H9 (cell line): ENCODE data around the gene APCDD1L. TPM values are rescaled to one million over a fixed set of nuclear protein-coding genes. Genes with fewer than 3 reads are reported as not detected.

Experiments
- DNase-seq: peaks from one replicate; pipeline ENCODE4 v3.0.0-alpha.2; 2017
- H2AFZ ChIP-seq: one replicate; pipeline ENCODE4 v1.6.1; 2013; ENCODE audit warnings: mild to moderate bottlenecking, low read length, control low read depth, moderate library complexity
- H2AK5ac ChIP-seq: 2 replicates; pipeline ENCODE4 v1.6.1; 2013; ENCODE audit warnings: low read length, control low read depth, mixed read lengths; ENCODE audit not compliant: insufficient read length
- H2BK120ac ChIP-seq: one replicate; pipeline ENCODE4 v1.6.1; 2013; ENCODE audit warnings: low read depth, mild to moderate bottlenecking, low read length, control low read depth, inconsistent platforms; ENCODE audit not compliant: poor library complexity, severe bottlenecking
- H2BK12ac ChIP-seq: 2 replicates; pipeline ENCODE4 v1.6.1; 2013; ENCODE audit warnings: low read length, control low read depth, mixed read lengths, low read depth; ENCODE audit not compliant: insufficient read length
- H2BK15ac ChIP-seq: 2 replicates; pipeline ENCODE4 v1.6.1; 2013; ENCODE audit warnings: low read depth, low read length, control low read depth
- H2BK20ac ChIP-seq: one replicate; pipeline ENCODE4 v1.6.1; 2013; ENCODE audit warnings: low read depth, mild to moderate bottlenecking, low read length, control low read depth, inconsistent platforms; ENCODE audit not compliant: poor library complexity, severe bottlenecking
- H2BK5ac ChIP-seq: 2 replicates; pipeline ENCODE4 v1.6.1; 2013; ENCODE audit warnings: low read length, control low read depth, mixed read lengths; ENCODE audit not compliant: insufficient read length
- H3K14ac ChIP-seq: 2 replicates; pipeline ENCODE4 v1.6.1; 2013; ENCODE audit warnings: low read length, control low read depth; ENCODE audit not compliant: insufficient read depth
- H3K18ac ChIP-seq: 2 replicates; pipeline ENCODE4 v1.6.1; 2013; ENCODE audit warnings: low read depth, mild to moderate bottlenecking, mixed read lengths, low read length, control low read depth; ENCODE audit not compliant: insufficient read length
- H3K23ac ChIP-seq: 2 replicates; pipeline ENCODE4 v1.6.1; 2013; ENCODE audit warnings: low read length, control low read depth, mixed read lengths, low read depth; ENCODE audit not compliant: insufficient read length
- H3K23me2 ChIP-seq: 2 replicates; pipeline ENCODE4 v1.6.1; 2013; ENCODE audit warnings: low read depth, mild to moderate bottlenecking, mixed read lengths, low read length, control low read depth; ENCODE audit not compliant: insufficient read length, poor library complexity, severe bottlenecking
- H3K27ac ChIP-seq: 2 replicates; pipeline ENCODE4 v1.5.1; 2013; ENCODE audit warnings: low read length, control low read depth, mixed read lengths, low read depth; ENCODE audit not compliant: insufficient read length
- H3K27me3 ChIP-seq: 2 replicates; pipeline ENCODE4 v1.6.1; 2013; ENCODE audit warnings: low read length, control low read depth, inconsistent platforms; ENCODE audit not compliant: insufficient read depth
- H3K4ac ChIP-seq: 2 replicates; pipeline ENCODE4 v1.6.1; 2013; ENCODE audit warnings: low read depth, mild to moderate bottlenecking, control low read depth, inconsistent platforms, low read length, moderate library complexity
- H3K4me1 ChIP-seq: 2 replicates; pipeline ENCODE4 v1.6.1; 2013; ENCODE audit warnings: low read length, control low read depth, inconsistent platforms; ENCODE audit not compliant: insufficient read depth
- H3K4me2 ChIP-seq: 2 replicates; pipeline ENCODE4 v1.6.1; 2013; ENCODE audit warnings: low read length, control low read depth, mixed read lengths; ENCODE audit not compliant: insufficient read length, insufficient read depth
- H3K56ac ChIP-seq: 2 replicates; pipeline ENCODE4 v1.6.1; 2013; ENCODE audit warnings: low read depth, mild to moderate bottlenecking, mixed read lengths, low read length, control low read depth; ENCODE audit not compliant: insufficient read length
- H3K79me1 ChIP-seq: 2 replicates; pipeline ENCODE4 v1.6.1; 2013; ENCODE audit warnings: low read depth, mild to moderate bottlenecking, moderate library complexity, low read length, control low read depth, inconsistent platforms; ENCODE audit not compliant: insufficient read depth, poor library complexity, severe bottlenecking
- H3K79me2 ChIP-seq: 2 replicates; pipeline ENCODE4 v1.6.1; 2013; ENCODE audit warnings: low read length, control low read depth, inconsistent platforms; ENCODE audit not compliant: insufficient read depth
- H3K9ac ChIP-seq: 2 replicates; pipeline ENCODE4 v1.6.1; 2013; ENCODE audit warnings: low read length, control low read depth, mixed read lengths; ENCODE audit not compliant: insufficient read length; ENCODE audit errors: extremely low read depth
- H3K9me3 ChIP-seq: one replicate; pipeline ENCODE4 v1.6.1; 2013; ENCODE audit warnings: low read depth, low read length, inconsistent platforms; ENCODE audit not compliant: control insufficient read depth
- H3T11ph ChIP-seq: one replicate; pipeline ENCODE4 v1.6.1; 2013; ENCODE audit warnings: mild to moderate bottlenecking, low read length, control low read depth, inconsistent platforms
- H4K20me1 ChIP-seq: one replicate; pipeline ENCODE4 v1.6.1; 2013; ENCODE audit not compliant: control insufficient read depth, insufficient read length, insufficient read depth
- H4K5ac ChIP-seq: 2 replicates; pipeline ENCODE4 v1.6.1; 2013; ENCODE audit warnings: low read depth, mild to moderate bottlenecking, mixed read lengths, low read length, control low read depth; ENCODE audit not compliant: insufficient read length
- H4K8ac ChIP-seq: replicated peaks from 2 replicates; pipeline ENCODE4 v1.6.1; 2013; ENCODE audit warnings: low read length, control low read depth, mixed read lengths, low read depth; ENCODE audit not compliant: insufficient read length
- H4K91ac ChIP-seq: 2 replicates; pipeline ENCODE4 v1.6.1; 2013; ENCODE audit warnings: low read depth, mild to moderate bottlenecking, moderate library complexity, mixed read lengths, low read length, control low read depth; ENCODE audit not compliant: insufficient read length
- H3K27ac Mint-ChIP-seq, 3 experiments: 2 replicates in 2 of 3; 3 replicates in 1 of 3; pipeline ENCODE4 v1.8.0; 2020 to 2021; ENCODE audit warnings: mixed read lengths in 3 of 3, mild to moderate bottlenecking in 1 of 3, moderate library complexity in 1 of 3
- H3K27me3 Mint-ChIP-seq: 2 replicates; pipeline ENCODE4 v1.8.0; 2021; ENCODE audit warnings: low read depth, mild to moderate bottlenecking, moderate library complexity, mixed read lengths
- H3K36me3 Mint-ChIP-seq, 3 experiments: 2 replicates in 2 of 3; 3 replicates in 1 of 3; pipeline ENCODE4 v1.8.0; 2020 to 2021; ENCODE audit warnings: low read depth in 3 of 3, mixed read lengths in 3 of 3; ENCODE audit not compliant: insufficient read depth in 1 of 3
- H3K4me1 Mint-ChIP-seq, 2 experiments: 2 replicates each; pipeline ENCODE4 v1.8.0; 2020; ENCODE audit warnings: mixed read lengths in 2 of 2
- H3K4me3 Mint-ChIP-seq, 2 experiments: 2 replicates in 1 of 2; 3 replicates in 1 of 2; pipeline ENCODE4 v1.8.0; 2020 to 2021; ENCODE audit warnings: mild to moderate bottlenecking in 2 of 2, mixed read lengths in 2 of 2, moderate library complexity in 1 of 2
- H3K9me3 Mint-ChIP-seq, 2 experiments: 2 replicates in 1 of 2; 3 replicates in 1 of 2; pipeline ENCODE4 v1.8.0; 2020; ENCODE audit warnings: mild to moderate bottlenecking in 2 of 2, mixed read lengths in 2 of 2, moderate library complexity in 1 of 2
- WGBS: extraction: QIAGEN DNeasy Blood & Tissue Kit; methylation state at CpG from one replicate; pipeline ENCODE4 v1.1.7; 2013; ENCODE audit warnings: missing lambda C conversion rate, low lambda C conversion rate, mixed read lengths; ENCODE audit not compliant: insufficient read length; ENCODE audit errors: extremely low coverage; 5-methylcytosine and 5-hydroxymethylcytosine counted together
- total RNA-seq: library from RNA; stranded (reverse); gene quantifications from 2 replicates; pipeline ENCODE4 v1.2.1, GENCODE V29; 2021
- TF ChIP-seq, protein P1 (sequence below): fragments of 200-600 bp; sonication (generic); conservative IDR thresholded peaks from 3 replicates; pipeline ENCODE4 v1.8.0; 2021; ENCODE audit warnings: antibody characterized with exemption, mild to moderate bottlenecking

The APCDD1L gene
- total RNA-seq, 1 experiment from 2014 or later = 0.68 TPM

DNA sequence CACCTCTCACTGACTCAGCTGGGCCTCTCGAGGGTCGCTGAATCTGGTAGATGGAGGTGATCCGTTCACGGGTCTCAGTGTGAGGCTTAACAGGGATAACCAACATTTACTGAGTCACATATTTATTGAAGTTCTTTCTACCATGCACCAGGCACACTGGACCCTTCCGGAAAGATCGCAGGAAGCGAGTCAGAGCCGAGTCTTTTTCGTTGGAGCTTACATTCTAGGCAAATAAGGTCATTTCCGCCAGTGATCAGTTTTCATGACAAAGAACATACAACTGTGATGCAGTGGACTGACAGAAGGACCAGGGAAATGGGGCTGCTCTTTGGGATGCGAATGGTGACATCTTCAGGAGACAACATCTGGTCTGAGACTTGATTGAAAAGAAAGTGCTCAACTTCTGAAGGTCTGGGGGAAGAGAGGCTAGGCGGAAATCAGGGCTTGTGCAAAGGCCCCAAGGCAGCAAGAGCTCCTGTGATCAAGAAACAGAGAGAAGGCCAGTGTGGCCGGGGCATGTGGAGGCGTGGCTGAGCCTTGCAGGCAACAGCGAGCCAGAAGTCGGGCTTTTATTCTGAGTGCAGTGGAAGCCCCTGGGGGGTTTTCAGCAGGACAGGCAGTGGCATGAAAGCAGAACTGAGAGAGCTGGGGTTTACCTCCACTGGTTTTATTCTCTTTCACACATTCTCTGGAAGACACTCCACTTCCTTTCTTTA, 56.7 kb downstream of the APCDD1L start:
- H3K36me3 Mint-ChIP-seq = peaks cover 7 to 18% (median 7%) of the 10 kb centered on the region in 3 experiments; a peak in 4 of 7 replicates
- Histone ChIP-seq H2BK120ac (no peak overlapping the region), H3K79me2 (no peaks in the 10 kb centered on the region), H2BK12ac (no peak overlapping the region), H3K4me2 (no peak overlapping the region), H3K14ac (no peak overlapping the region), H3K23ac (no peak overlapping the region), H3K23me2 (no peaks in the 10 kb centered on the region), H3K4me1 (no peaks in the 10 kb centered on the region), H3K9ac (no peak overlapping the region), H3K9me3 (no peaks in the 10 kb centered on the region), H3K27me3 (no peaks in the 10 kb centered on the region), H3K4ac (no peak overlapping the region), H3T11ph (no peak overlapping the region), H4K8ac (no peak overlapping the region), H2AK5ac (no peak overlapping the region), H2BK5ac (no peak overlapping the region), H4K91ac (no peak overlapping the region), H4K5ac (no peak overlapping the region), H3K18ac (no peak overlapping the region), H3K79me1 (no peaks in the 10 kb centered on the region), H2BK20ac (no peak overlapping the region), H2BK15ac (no peak overlapping the region), H3K56ac (no peak overlapping the region), H2AFZ (no peak overlapping the region), H4K20me1 (no peaks in the 10 kb centered on the region), H3K27ac (no peak overlapping the region)
- H3K9me3 Mint-ChIP-seq = peaks cover 5 to 6% of the 10 kb centered on the region in 2 experiments; a peak in 4 of 5 replicates
- H3K4me3 Mint-ChIP-seq = no peak overlapping the region
- no peaks in the 10 kb centered on the region for H3K27me3 Mint-ChIP-seq
- TF ChIP-seq, protein P1, sequence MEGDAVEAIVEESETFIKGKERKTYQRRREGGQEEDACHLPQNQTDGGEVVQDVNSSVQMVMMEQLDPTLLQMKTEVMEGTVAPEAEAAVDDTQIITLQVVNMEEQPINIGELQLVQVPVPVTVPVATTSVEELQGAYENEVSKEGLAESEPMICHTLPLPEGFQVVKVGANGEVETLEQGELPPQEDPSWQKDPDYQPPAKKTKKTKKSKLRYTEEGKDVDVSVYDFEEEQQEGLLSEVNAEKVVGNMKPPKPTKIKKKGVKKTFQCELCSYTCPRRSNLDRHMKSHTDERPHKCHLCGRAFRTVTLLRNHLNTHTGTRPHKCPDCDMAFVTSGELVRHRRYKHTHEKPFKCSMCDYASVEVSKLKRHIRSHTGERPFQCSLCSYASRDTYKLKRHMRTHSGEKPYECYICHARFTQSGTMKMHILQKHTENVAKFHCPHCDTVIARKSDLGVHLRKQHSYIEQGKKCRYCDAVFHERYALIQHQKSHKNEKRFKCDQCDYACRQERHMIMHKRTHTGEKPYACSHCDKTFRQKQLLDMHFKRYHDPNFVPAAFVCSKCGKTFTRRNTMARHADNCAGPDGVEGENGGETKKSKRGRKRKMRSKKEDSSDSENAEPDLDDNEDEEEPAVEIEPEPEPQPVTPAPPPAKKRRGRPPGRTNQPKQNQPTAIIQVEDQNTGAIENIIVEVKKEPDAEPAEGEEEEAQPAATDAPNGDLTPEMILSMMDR = no peak
- no CpG with 5 or more reads among the region's 16 CpGs for WGBS
- H3K27ac Mint-ChIP-seq = peak overlapping the region in 2 of 3 experiments; percentile 31 to 41; a peak in 3 of 7 replicates
- H3K4me1 Mint-ChIP-seq = peaks cover 15 to 24% of the 10 kb centered on the region in 2 experiments
- no peak for DNase-seq
